ENCODE data around the gene FBXW4. TPM values are rescaled to one million over a fixed set of nuclear protein-coding genes. Genes with fewer than 3 reads are reported as not detected.

The FBXW4 gene
- total and polyA plus RNA-seq, 10 of the 15 experiments (the other 5 are each of a cell fraction or from before 2014, with no cell fraction given), result 5.7 to 42.0 (median 27.5) TPM

GRCh38 chr10:101617102-101617823 is 77.7 kb downstream of the FBXW4 start (continued):
- peak; percentile 65; the same call in 1 of the 3 replicates for TF ChIP-seq POU2F2 (IDR thresholded peaks at IDR 0.05; ENCODE audit: borderline replicate concordance, low read depth, low read length)
- TF ChIP-seq CEBPZ (IDR thresholded peaks at IDR 0.05; ENCODE audit: low read depth, low read length), result no peak
- no peak for TF ChIP-seq CBX3 (IDR thresholded peaks at IDR 0.05; ENCODE audit: borderline replicate concordance, low read depth)
- TF ChIP-seq HCFC1 (IDR thresholded peaks at IDR 0.05; ENCODE audit: low read length), result no peak
- TF ChIP-seq ZBTB4 (CRISPR knock-in tag; IDR thresholded peaks at IDR 0.05), result no peak
- TF ChIP-seq BCL11A (IDR thresholded peaks at IDR 0.05; ENCODE audit: low read depth, low read length), result no peak; the same call in 1 of the 2 replicates
- TF ChIP-seq HDGF (IDR thresholded peaks at IDR 0.05), result peak; percentile 68; the same call in 1 of the 2 replicates
- TF ChIP-seq ZNF274 (IDR thresholded peaks at IDR 0.05; ENCODE audit: insufficient read depth, insufficient read length), result no peak
- TF ChIP-seq SMC3 (IDR thresholded peaks at IDR 0.05; ENCODE audit: borderline replicate concordance, low read length), result 0 out of 2 replicates have a peak, but pooled peaks have one; percentile 11
- TF ChIP-seq STAT1 (conservative IDR thresholded peaks at IDR 0.05), result no peak
- TF ChIP-seq USF2 (IDR thresholded peaks at IDR 0.05; ENCODE audit: borderline replicate concordance, low read depth, low read length), result no peak
- TF ChIP-seq MAX (IDR thresholded peaks at IDR 0.05; ENCODE audit: low read depth, low read length), result peak; percentile 76; the same call in 1 of the 2 replicates
- TF ChIP-seq TBL1XR1 (IDR thresholded peaks at IDR 0.05; ENCODE audit: low read depth, low read length), result no peak
- TF ChIP-seq WRNIP1 (IDR thresholded peaks at IDR 0.05; ENCODE audit: borderline replicate concordance, low read depth, low read length), result no peak
- no peak for TF ChIP-seq NFYA (IDR thresholded peaks at IDR 0.05; ENCODE audit: borderline replicate concordance, low read depth, low read length)
- TF ChIP-seq MLLT1 (IDR thresholded peaks at IDR 0.05), result peak; percentile 50; the same call in 1 of the 2 replicates
- TF ChIP-seq ASH2L (IDR thresholded peaks at IDR 0.05; ENCODE audit: borderline replicate concordance, low read depth), result no peak
- TF ChIP-seq IRF5 (IDR thresholded peaks at IDR 0.05; ENCODE audit: borderline replicate concordance), result no peak
- TF ChIP-seq POLR2AphosphoS5 (IDR thresholded peaks at IDR 0.05; ENCODE audit: low read length), result no peak

Data from GM12878 (cell line).